ENCODE data around the gene CCDC141.

- TF ChIP-seq CTCF (IDR thresholded peaks at IDR 0.05) (no peak), EP300 (IDR thresholded peaks at IDR 0.05) (no peak), POLR2AphosphoS5 (IDR thresholded peaks at IDR 0.05) (no peak), POLR2A (IDR thresholded peaks at IDR 0.05) (no peak)
Observed at GRCh38 chr2:178915423-178916173, 134.3 kb downstream of the CCDC141 start.
